DOHH2 (cell line): ENCODE measurements around the gene TDP1.

Experiments used
- CTCF ChIP-seq: fragments of 200-600 bp; sonication (generic); IDR thresholded peaks from one replicate; pipeline ENCODE4 v1.5.1; 2014; ENCODE audit warnings: antibody characterized with exemption, mild to moderate bottlenecking, low read depth, low read length; ENCODE audit not compliant: poor library complexity, severe bottlenecking
- EZH2phosphoT487 ChIP-seq: fragments of 200-600 bp; sonication (generic); IDR thresholded peaks from 2 replicates; pipeline ENCODE4 v1.6.1; 2017; ENCODE audit warnings: borderline replicate concordance, mild to moderate bottlenecking, antibody characterized with exemption, low read length, moderate library complexity, mixed read lengths

DNA sequence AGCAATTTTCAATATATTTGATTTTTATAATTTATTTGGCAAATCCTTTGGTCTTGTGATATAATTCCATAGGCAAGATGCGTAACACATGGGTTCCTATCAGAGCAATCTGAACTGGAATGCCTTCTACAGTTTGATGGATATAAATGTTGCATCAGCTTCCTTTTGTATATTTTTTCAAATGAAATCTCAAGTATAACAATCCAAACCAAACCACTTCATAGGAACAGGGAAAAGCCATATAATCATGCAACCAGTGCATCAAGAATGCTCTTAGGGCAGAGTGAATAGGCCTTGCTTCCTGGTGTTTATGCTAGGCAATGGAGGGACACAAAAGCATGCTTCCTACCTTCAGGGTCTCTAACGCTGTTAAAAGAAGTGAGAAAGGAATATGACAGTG, 35.7 kb upstream of the TDP1 start:
- no peak for TF ChIP-seq CTCF
- TF ChIP-seq EZH2phosphoT487: no peak
